GM12865 (cell line): Measurements from ENCODE around the gene LIPT2.
A peak's percentile ranks its signal among the peaks of the same experiment; 100 is the strongest.

Experiments used
- DNase-seq: peaks from one replicate; pipeline ENCODE4 v3.0.0; 2010; ENCODE audit warnings: low read depth
- H3K4me3 ChIP-seq: 2 replicates; pipeline ENCODE4 v1.5.1; 2011; ENCODE audit warnings: mild to moderate bottlenecking, low read depth, low read length, control low read depth
- CTCF ChIP-seq: IDR thresholded peaks from 2 replicates; pipeline ENCODE4 v1.5.1; 2011; ENCODE audit warnings: low read length, control low read depth, low read depth, inconsistent platforms; ENCODE audit not compliant: insufficient read depth; ENCODE audit errors: missing control alignments

Gene LIPT2

GRCh38 chr11:74460481-74461154, 32.9 kb downstream of the LIPT2 start:
- no peak for DNase-seq
- H3K4me3 ChIP-seq = no peak overlapping the region
- TF ChIP-seq CTCF = no peak

- H3K4me3 ChIP-seq = no peak overlapping the region
- no peak for DNase-seq
- TF ChIP-seq CTCF = no peak
Observed at GRCh38 chr11:74460065-74460464, 33.5 kb downstream of the LIPT2 start.

DNA sequence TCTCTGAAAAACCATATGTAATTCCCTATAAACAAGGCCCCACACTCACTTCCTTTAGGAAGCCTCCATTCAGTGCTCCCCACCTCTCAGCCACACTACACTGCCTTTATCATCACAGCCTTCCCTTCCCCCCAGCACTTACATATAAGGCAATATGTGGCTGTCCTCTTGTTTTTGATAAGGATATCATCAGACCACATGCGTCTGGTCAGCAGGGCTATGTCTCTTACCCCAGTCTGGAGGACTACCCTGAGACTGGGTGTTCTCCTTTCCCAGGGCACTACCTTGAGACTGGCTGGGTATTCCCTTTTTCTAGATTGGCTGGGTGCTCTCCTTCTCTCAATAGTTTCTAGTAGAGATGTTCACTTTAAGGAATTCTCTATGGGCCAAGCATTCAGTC, 33.9 kb downstream of the LIPT2 start:
- no peak for TF ChIP-seq CTCF
- no peak for DNase-seq
- H3K4me3 ChIP-seq = no peak overlapping the region

DNA sequence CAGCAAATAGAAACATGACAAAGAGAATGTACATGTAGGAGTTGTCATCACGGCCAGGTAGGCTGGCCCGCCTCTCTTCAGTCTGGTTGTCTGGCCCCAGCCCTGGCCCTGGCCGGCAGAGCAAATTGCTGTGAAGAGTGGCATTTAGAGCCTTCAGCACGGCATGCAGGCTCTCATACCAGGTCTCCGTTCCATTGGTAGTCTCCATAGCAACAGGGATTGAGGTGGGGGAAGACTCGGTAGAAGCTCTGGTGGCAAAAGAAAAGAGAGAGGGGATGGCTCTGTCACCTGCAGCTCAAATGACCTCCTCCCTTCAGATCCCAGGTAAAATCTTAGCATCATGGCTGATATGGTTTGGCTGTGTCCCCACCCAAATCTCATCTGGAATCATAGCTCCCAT, 36.2 kb downstream of the LIPT2 start:
- DNase-seq = no peak
- no peak overlapping the region for H3K4me3 ChIP-seq
- no peak for TF ChIP-seq CTCF

- H3K4me3 ChIP-seq = no peak overlapping the region
- peak; percentile 74 for DNase-seq
- TF ChIP-seq CTCF = peak; percentile 84
Observed at GRCh38 chr11:74453373-74453975, 40.0 kb downstream of the LIPT2 start.

- H3K4me3 ChIP-seq = no peak overlapping the region
- no peak for DNase-seq
- TF ChIP-seq CTCF = no peak
Observed at GRCh38 chr11:74452366-74452765, 41.2 kb downstream of the LIPT2 start.

DNA sequence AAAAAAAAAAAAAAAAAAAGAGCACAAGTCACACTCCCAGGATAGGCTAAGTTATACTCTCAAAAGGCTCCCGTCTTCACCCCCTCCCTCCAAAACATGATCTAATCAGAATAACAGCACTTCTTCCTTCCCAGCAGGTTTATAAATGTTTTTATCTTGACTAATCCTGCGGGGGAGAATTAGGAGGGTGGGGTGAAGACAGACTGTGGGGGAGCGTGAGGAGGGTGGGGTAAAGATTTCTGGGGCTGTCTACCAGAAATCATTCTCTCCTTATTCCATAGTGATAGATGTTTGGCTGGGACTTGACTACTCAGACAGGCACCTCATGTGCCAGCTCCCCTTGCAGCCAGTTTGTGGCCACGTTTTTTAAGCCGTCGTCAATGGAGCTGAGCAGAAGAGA, 43.2 kb downstream of the LIPT2 start:
- no peak for TF ChIP-seq CTCF
- no peak for DNase-seq
- H3K4me3 ChIP-seq = no peak overlapping the region
